ENCODE data around the gene PSMD13.
"Not testable (repeated sequence)": the region's sequence is repeated elsewhere in the genome, so short reads cannot be mapped to it uniquely, and the experiment has no call there.

DNA sequence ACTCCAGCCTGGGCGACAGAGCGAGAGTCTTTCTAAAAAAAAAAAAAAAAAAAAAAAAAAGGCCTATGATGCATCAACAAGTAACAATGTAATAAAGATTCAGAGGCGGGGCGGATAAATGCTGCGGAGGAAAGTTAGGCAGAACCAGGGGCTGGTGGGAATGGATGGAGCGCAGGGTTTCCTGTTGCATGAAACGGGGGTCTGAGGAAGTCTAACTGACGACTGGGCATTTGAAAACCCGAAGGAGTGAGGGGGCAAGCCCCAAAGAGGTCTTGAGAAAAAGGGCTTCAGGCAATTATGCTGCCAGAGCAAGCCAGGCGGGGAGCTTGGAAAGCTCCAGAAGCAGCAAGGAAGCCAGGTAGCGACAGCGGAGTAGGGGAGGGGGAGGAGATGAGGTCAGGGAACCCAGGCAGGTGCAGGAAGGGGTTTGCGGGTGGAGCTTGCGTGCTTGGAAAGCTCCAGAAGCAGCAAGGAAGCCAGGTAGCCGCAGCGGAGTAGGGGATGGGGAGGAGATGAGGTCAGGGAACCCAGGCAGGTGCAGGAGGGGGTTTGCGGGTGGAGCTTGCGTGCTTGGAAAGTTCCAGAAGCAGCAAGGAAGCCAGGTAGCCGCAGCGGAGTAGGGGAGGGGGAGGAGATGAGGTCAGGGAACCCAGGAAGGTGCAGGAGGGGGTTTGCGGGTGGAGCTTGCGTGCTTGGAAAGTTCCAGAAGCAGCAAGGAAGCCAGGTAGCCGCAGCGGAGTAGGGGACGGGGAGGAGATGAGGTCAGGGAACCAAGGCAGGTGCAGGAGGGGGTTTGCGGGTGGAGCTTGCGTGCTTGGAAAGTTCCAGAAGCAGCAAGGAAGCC lies 50.4 kb downstream of the PSMD13 start:
- TF ChIP-seq, protein P1, sequence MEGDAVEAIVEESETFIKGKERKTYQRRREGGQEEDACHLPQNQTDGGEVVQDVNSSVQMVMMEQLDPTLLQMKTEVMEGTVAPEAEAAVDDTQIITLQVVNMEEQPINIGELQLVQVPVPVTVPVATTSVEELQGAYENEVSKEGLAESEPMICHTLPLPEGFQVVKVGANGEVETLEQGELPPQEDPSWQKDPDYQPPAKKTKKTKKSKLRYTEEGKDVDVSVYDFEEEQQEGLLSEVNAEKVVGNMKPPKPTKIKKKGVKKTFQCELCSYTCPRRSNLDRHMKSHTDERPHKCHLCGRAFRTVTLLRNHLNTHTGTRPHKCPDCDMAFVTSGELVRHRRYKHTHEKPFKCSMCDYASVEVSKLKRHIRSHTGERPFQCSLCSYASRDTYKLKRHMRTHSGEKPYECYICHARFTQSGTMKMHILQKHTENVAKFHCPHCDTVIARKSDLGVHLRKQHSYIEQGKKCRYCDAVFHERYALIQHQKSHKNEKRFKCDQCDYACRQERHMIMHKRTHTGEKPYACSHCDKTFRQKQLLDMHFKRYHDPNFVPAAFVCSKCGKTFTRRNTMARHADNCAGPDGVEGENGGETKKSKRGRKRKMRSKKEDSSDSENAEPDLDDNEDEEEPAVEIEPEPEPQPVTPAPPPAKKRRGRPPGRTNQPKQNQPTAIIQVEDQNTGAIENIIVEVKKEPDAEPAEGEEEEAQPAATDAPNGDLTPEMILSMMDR (IDR thresholded peaks at IDR 0.05; ENCODE audit: insufficient read depth, low read length): not testable (repeated sequence)
- not testable (repeated sequence) for TF ChIP-seq POLR2AphosphoS5 (IDR thresholded peaks at IDR 0.05; ENCODE audit: low read depth); GABPA (IDR thresholded peaks at IDR 0.05; ENCODE audit: low read depth); SPI1 (IDR thresholded peaks at IDR 0.05; ENCODE audit: borderline replicate concordance, low read depth)
- TF ChIP-seq, protein P2, sequence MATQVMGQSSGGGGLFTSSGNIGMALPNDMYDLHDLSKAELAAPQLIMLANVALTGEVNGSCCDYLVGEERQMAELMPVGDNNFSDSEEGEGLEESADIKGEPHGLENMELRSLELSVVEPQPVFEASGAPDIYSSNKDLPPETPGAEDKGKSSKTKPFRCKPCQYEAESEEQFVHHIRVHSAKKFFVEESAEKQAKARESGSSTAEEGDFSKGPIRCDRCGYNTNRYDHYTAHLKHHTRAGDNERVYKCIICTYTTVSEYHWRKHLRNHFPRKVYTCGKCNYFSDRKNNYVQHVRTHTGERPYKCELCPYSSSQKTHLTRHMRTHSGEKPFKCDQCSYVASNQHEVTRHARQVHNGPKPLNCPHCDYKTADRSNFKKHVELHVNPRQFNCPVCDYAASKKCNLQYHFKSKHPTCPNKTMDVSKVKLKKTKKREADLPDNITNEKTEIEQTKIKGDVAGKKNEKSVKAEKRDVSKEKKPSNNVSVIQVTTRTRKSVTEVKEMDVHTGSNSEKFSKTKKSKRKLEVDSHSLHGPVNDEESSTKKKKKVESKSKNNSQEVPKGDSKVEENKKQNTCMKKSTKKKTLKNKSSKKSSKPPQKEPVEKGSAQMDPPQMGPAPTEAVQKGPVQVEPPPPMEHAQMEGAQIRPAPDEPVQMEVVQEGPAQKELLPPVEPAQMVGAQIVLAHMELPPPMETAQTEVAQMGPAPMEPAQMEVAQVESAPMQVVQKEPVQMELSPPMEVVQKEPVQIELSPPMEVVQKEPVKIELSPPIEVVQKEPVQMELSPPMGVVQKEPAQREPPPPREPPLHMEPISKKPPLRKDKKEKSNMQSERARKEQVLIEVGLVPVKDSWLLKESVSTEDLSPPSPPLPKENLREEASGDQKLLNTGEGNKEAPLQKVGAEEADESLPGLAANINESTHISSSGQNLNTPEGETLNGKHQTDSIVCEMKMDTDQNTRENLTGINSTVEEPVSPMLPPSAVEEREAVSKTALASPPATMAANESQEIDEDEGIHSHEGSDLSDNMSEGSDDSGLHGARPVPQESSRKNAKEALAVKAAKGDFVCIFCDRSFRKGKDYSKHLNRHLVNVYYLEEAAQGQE (IDR thresholded peaks at IDR 0.05; ENCODE audit: insufficient replicate concordance, low read depth): not testable (repeated sequence)
